NCI-H345 treated with DMSO at 0.1 percent for 48 hours (cell line): Measurements from ENCODE around the gene CSF1.

Experiments
- DNase-seq: peaks from one replicate; lab custom pipeline; 2025; ENCODE audit not compliant: unreplicated experiment; lab: John Stamatoyannopoulos, UW

CSF1 gene

GRCh38 chr1:109901141-109901523 lies 9.5 kb upstream of the CSF1 start:
- no peak for DNase-seq

- DNase-seq, result no peak
These were observed 9.0 kb upstream of the CSF1 start for GRCh38 chr1:109901524-109902145.

GRCh38 chr1:109902204-109902985 lies 8.3 kb upstream of the CSF1 start:
- no peak for DNase-seq

GRCh38 chr1:109903376-109903930 lies 7.2 kb upstream of the CSF1 start:
- no peak for DNase-seq

- DNase-seq, result no peak
These were observed 6.4 kb upstream of the CSF1 start for GRCh38 chr1:109904105-109904817.

GRCh38 chr1:109905491-109905890 lies 5.2 kb upstream of the CSF1 start:
- no peak for DNase-seq

- no peak for DNase-seq
These were observed 4.3 kb upstream of the CSF1 start for GRCh38 chr1:109906160-109906838.

GRCh38 chr1:109906839-109907180 lies 3.8 kb upstream of the CSF1 start:
- no peak for DNase-seq

GRCh38 chr1:109907190-109907774 lies 3.4 kb upstream of the CSF1 start:
- no peak for DNase-seq

GRCh38 chr1:109908836-109909235 lies 1.8 kb upstream of the CSF1 start:
- no peak for DNase-seq

GRCh38 chr1:109909561-109909960 lies 1.1 kb upstream of the CSF1 start:
- no peak for DNase-seq

- no peak for DNase-seq
These were observed 532 bp downstream of the CSF1 start for GRCh38 chr1:109910963-109911798.

- DNase-seq, result no peak
These were observed 1.7 kb downstream of the CSF1 start for GRCh38 chr1:109912214-109912861.

GRCh38 chr1:109912873-109913272 lies 2.2 kb downstream of the CSF1 start:
- DNase-seq, result no peak

- DNase-seq, result no peak
These were observed 2.8 kb downstream of the CSF1 start for GRCh38 chr1:109913360-109913879.

GRCh38 chr1:109914587-109915240 lies 4.1 kb downstream of the CSF1 start:
- DNase-seq, result no peak

GRCh38 chr1:109917051-109917767 lies 6.6 kb downstream of the CSF1 start:
- peak; percentile 23 for DNase-seq
